Stimulated activated CD4-positive, alpha-beta T cell treated with anti-CD3 and anti-CD28 coated beads, Interleukin-2, amount 100 ng/mL, for 48 hours (primary cell): ENCODE data around the gene TMEM218.

Source experiments
- DNase-seq, 2 donors: peaks; one replicate each; pipeline ENCODE4 v3.0.0-alpha.2; 2020

Gene TMEM218

GRCh38 chr11:125111343-125112207 lies at the start of gene TMEM218:
TSS of gene TMEM218 (minus strand) at chr11:125111626. CDS start at chr11:125102241, 9,385 bp downstream.
- DNase-seq = peak; percentile 89 to 91

- no peak for DNase-seq
Observed at GRCh38 chr11:125157953-125158680, 46.7 kb upstream of the TMEM218 start.

DNA sequence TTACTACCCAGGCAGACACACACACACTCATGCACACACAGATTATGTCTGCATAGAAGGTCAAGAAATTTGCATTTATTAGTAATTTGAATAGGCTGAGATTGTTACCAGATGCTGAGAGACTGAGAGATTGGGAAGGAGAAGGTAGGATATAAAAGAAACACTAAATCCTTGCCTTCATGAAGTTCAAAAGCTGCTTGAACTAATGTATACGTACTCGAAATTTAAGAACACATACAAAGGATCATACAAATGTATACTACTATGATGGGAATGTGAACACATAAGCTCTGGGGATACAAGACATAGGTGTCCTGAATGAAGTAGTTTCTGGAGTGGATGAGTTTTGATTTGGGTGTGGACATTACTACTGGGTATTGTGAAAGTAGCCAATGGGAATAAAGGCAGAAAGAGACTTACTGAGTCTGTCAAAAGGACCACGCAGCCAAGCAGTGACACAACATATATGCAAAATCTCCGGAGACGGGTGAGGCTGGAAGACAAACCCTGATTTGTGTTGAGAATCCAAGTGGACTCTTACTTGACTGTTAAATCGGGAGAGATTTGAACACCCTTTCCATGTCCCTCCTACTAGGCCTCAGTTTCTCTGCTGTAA lies 45.8 kb upstream of the TMEM218 start:
- DNase-seq = no peak

GRCh38 chr11:125156346-125157117 lies 45.1 kb upstream of the TMEM218 start:
- DNase-seq = no peak

GRCh38 chr11:125155767-125156166 lies 44.3 kb upstream of the TMEM218 start:
- DNase-seq = no peak

GRCh38 chr11:125155100-125155444 lies 43.6 kb upstream of the TMEM218 start:
- no peak for DNase-seq

DNA sequence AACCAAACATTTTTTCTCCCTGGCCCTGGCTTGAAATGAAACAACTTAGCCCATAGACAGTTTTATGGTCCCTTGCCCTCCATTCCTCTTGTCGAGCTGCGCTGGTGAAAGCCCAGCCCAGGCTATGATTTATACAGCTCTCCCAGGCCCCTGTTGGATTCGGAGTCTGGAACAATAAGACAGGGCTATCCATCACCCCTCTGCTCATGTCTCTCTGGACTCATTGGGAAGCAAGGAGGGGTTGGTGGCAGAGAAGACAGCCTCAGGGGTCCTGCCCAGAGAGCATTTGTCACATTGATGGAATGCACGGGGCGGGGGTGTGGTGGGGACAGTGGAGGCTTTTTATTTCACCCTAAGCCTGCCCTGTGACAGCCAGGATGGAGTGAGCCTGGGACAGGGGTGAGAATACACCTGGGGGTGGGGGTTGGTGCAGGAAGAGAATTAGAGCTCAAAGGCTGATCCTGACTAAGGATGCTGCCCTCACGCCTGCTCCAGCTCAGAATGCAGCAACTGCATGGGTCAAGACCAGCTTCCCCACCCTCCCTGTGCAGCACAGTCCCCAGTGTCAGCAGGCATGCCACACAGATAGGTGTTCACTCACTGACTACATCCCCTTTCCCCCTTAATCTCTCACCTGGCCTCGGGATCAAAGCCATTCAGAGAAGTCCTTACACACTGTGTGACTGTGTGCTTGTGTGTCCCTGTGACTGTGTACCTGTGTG lies 43.1 kb upstream of the TMEM218 start:
- no peak for DNase-seq

DNA sequence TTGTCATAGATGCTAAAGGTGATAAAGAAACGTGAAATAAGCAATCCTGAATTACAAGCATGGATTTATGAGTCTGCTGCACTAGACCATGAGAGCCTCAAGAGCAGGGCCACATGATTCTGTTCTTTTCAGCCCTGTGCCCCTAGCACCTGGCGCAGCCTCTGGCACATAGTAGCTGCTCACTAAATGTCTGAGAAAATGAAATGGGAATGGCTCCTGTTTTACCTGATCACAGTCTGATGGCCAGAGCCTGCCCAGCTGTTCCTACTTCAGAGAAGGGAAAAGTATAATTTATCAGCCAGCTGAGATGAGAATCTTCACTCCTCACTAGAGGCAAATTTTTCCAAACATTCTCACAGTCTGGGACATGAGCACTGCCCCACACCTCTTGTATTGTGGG lies 42.4 kb upstream of the TMEM218 start:
- no peak for DNase-seq

DNA sequence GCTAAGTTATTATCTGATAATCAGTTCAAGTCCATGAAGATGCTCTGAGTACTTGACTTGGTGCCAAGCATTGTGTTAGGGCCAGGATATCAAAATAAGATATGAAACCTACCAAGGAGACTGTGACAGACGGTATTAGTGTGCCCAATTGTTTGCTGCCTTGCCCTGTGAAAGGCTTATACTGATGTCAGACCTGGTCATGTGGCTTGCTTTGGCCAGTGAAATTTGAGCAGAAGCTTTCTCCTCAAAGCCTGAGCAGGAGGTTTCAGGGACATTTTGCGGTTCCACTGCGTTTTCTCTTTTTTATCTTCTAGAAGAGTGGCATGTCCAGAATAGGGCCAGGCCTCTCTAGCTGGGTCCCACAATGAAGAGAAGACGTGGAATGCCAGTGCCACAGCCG lies 37.3 kb upstream of the TMEM218 start:
- DNase-seq = no peak

DNA sequence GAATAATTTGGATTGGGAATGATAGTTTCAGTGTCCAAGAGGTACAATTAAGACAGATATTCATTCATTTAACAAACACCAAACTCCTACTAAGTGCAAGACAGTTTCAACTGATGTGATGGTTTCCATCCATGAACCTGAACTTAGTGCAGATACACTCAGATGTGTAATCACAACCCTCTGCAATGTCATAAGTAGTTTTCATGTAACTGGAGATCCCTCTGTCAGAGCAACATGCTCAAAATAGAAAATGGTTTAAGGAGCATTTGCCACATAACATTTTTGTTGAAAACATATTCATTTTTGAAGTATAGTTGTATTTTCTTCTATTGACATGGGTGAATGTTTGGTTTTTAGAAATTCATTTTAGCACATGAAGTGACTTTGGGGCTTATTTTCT lies 36.6 kb upstream of the TMEM218 start:
- no peak for DNase-seq

DNA sequence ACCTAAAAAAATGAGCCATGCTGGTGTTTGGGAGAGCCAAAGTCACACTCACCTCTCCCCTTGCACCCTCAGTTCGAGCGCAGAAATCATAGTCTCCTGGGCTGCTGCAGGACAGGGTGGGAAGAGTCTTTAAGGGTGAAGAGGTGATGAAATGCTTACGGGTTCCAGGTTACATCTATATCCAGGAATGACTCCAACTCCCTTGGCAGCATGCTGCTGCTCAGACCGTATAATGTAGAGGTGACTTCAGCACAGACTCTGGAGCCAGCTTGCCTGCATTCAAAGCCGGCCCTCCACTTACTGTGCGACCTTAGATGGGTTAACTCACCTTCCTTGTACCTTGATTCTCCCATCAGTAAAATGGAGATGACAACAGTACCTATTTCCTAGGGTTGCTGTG lies 35.9 kb upstream of the TMEM218 start:
- DNase-seq = no peak

GRCh38 chr11:125146232-125146631 lies 34.8 kb upstream of the TMEM218 start:
- DNase-seq = no peak

DNA sequence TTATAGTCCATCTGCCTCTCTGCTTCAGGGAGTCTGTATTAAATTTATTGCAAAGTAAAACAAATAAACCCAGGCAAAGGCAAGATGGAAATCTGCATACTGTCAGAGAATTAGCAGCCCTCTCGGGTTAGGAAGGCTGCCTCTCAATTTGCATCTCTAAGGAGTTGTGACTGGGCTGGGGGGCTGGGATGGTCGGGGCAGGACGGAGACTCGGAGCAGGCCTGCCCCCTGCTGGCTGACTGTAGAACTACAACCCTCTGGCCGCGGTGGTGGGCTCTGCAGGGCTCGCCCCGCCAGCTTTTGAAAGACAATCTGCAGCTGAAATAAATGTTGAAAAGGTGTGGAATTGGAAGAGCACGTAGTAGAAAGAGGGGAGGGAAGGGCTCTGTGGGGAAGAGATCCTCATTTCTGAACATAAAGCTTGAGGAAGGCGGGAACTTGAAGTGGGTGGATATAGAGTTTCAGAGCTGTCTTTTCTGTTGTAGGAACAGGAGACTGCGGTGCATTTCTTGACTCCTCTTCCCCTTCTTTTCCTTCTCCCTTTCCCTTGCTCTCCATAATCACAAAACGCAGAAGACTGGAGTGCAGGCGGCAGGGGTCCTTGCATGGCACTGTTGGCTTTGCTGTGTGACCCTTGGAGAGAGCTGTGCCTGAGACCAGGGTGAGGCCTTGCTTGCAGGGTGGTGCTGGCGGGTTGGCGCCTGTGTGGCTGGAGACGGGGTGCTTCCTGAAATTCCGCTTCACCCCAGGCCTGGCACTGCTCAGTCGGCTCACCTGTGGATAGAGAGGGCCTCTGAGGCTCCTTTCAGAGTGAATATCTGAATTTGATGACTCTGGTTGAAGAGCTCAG lies 30.5 kb upstream of the TMEM218 start:
- peak; percentile 58 to 68 for DNase-seq

GRCh38 chr11:125141178-125141577 lies 29.8 kb upstream of the TMEM218 start:
- DNase-seq = no peak

DNA sequence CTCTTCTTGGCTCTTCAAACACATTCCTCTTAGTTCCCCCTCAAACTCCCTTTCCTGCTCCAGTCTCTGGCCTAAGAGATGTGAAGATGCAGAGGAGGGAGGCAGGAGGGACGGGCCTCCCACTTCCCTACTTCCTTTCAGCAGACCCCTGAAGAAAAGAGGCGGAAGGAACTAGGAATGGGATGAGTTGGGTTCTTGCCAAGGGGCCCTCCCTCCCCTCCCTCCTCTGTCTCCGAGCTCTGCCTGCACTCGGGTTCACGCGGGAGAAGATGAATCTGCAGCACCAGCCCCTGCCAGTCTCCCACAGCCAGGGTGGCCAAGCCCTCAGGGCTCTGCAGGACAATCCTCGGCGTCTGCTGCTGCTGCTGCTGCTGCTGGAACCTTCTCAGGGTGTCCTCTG lies 28.8 kb upstream of the TMEM218 start:
- DNase-seq = no peak

- DNase-seq = no peak
Observed at GRCh38 chr11:125139778-125140177, 28.4 kb upstream of the TMEM218 start.

DNA sequence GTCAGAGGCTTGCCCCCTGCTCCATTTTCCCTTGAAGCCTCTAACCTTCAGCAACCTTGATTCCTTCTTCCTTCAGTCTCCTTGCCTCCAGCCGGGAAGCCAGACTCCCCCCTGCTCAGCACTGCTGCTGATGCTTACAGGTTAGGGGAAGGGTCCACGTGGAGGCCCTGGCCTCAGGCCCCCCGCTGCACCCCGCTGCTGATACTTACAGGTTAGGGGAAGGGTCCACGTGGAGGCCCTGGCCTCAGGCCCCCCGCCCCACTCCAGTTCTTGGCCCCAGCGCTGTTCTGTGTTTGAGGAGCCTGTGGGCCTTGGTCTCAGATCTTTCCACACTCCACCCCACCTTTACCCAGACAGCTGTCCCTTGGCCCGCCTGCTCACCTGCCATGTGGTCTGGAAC lies 27.5 kb upstream of the TMEM218 start:
- DNase-seq = no peak

DNA sequence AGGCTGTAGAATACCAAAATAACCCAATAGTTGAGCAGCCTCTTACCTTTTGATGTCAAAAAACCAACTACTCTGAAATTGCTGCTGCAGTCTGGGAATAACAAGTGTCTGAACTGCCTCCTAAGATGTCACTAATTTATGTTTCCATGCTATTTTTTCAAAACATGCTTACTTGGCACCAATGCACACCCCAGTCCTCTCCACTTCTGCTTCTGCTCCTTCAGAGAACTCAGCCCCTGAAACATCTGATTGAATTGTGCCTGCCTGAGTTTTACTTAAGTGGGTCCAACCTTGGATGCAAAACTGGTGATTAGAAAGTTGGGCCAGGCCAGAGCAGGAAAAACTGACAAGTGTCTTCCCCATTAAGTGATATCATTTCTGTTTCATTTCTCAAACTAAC lies 24.6 kb upstream of the TMEM218 start:
- no peak for DNase-seq

- DNase-seq = no peak
Observed at GRCh38 chr11:125132596-125132995, 21.2 kb upstream of the TMEM218 start.

GRCh38 chr11:125132071-125132470 lies 20.6 kb upstream of the TMEM218 start:
- DNase-seq = no peak

DNA sequence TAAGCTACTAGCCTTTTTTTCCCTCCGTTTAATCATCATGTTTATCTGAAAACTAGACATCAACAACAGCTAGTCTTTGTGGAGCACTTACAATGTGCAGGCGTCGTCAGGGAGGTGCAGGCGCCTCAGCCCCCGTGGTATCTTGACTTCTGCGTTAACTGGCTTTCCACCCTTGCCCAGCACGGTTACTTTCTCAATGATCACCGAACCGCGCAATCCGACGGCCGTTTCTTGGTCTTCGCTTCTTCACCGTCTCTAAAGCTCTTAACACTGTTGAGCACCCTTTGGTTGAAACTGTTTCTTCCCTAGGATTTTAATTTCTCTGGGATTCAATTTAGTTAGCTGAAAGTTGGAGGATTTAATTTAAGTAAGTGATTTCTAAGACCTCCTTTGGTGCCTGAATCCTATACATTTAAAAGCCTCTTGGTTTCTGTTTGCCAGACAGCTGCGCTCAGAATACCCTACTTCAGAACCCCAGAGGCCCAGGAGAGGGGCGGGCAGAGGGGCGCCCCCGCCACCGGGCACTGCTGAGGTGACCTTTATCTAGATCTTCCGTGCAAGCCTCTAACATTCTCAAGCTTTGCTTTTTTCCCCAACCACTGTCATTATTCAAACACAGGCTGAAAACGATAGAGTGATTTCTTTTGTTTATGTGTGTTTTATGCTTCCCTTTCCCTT lies 18.0 kb upstream of the TMEM218 start:
- no peak for DNase-seq
